SIG-M5 treated with dmso at 0.1 percent for 504 hours (cell line): ENCODE data around the gene EDIL3.
A peak's percentile ranks its signal among the peaks of the same experiment; 100 is the strongest.
"Not testable (repeated sequence)": the region's sequence is repeated elsewhere in the genome, so short reads cannot be mapped to it uniquely, and the experiment has no call there.

ENCODE experiments used
- DNase-seq: peaks from one replicate; lab custom pipeline; 2025; ENCODE audit not compliant: unreplicated experiment; lab: John Stamatoyannopoulos, UW

Gene EDIL3

DNA sequence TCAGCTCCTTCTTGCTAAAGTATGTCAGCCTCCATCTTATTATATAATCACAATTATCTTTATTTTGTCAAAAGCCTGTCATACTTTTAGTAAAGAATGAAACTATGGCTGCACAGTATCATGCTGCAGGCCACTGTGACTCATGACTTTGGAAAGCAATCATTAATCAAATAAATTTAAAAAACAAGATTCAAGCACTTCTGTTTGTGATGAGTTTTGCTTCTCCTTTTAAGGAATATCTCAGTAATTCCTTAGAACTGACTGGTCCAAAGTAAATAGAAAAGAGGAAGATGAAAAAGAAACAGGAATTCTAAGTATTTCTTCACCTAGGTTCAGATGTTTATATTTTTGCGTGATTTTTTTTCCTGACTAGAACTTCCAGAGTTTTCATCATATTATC is 83.1 kb downstream of the EDIL3 start:
- no peak for DNase-seq

DNA sequence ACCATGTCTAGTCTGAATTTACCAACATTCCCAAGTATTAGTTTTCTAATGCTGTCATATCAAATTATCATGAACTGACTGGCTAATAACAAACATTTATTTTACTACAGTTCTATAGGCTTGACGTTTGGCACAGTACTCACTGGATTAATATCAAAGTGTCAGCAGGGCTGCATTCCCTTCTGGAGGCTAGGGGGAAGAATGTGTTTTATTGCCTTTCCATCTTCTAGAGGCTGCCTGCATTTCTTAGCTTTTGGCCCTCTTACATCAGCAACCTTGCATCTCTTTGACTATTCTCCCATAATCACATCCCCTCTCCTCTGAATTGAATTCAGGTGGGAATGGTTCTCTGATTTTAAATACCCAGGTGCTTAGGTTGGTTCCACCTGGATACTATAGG is 84.7 kb downstream of the EDIL3 start:
- no peak for DNase-seq

DNA sequence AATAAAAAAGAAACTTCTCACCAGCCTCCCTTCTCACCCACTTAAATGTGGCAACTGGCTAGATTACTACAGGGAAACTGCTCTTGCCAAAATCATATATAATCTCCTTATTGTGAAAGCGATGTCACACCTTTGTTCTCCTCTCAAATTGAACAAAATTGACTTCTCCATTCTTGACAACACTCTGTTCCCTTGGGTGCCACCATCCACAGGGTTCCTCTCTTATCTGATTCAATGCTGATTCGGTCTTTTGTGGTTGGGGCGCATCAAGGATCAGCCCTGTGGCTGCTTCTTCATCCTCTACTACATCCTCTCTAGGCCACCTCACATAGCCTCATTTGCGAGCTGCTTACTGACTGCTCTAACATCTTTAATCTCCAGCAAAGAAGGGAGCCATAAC is 86.1 kb downstream of the EDIL3 start:
- DNase-seq, result no peak

DNA sequence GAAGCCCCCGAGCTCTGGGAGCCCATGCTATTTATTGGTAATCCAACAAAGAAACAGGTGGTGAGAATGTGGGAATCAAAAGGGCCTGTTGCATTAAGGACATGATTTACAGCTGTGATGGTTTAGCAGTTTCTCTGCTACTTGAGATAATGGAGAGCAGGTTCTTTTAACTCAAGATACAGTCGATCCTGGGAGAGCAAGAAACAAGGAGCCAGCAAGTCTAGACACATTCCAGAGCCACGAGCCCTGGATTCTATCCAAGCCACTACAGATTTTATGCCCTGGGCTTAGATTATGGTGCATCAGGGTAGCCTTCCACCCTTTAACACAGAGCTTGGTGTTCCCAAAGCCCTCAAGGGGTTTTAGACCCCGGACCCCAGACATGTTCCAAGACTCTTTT is 87.0 kb downstream of the EDIL3 start:
- DNase-seq, result not testable (repeated sequence)

DNA sequence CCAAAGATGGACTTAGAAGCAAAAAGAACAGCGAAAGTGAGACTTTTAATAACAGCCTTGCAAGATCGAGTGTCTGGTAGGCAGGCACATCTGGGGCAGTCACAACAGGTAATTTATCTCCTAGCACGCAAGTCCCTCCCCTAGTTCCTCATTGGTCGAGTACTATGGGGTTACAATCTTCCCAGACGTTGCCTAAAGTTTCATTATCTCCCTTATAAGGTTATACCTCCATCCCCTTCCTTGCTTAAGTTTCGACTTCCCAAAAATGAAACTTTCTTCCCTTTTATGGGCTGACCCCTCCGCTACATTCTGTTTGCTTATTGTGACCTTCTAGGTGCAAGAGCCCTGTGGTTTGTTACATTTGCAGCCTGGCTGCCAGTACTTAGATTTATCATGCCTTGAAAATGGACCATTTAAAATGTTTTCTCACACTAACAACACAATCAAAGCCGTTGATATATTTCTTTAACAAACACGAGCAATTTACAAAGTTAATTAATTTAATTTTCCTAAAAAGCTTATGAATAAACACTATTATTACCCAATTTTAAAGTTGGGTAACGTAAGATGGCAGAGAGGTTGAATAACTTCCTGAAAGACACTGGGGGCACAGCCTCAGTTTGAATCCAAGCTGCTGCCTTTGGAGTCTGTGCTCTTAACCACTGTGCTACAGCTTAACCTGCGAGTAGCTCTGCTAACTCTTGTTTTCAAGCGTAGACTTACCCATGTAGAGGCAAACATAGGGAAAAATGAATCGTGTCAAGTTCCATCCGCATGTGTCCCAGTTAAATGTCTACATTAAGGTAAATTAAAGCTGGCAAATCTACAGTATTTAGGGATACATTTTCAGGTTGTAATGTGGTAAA is 91.7 kb downstream of the EDIL3 start:
- peak; percentile 28 for DNase-seq

DNA sequence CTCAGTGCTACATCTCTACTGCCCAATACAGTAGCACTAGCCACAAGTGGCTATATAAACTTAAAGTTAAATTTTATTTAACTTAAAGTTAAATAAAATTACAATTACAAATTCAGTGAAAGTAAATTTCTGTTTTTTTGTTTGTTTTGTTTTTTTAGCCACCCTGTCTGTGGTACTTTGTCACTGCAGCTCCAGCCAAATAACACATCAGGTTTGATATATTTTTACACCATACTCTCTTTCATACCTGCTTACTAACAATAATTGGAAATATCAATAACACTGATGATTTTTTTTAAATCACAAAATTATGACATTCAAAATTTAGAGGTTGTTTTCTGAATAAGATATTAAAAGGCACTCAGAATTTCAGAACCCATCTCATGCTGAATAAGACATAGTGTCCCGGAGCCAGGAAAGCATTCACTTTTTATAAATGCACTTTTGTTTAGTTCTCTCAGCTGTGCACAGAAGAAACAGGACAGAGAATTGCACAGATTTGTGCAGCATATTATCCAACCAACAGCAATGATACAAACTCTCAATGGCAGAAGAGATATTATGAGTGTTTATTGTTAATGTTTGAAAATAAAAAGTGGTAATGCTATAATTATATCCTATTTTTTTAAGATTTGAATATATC is 92.6 kb downstream of the EDIL3 start:
- no peak for DNase-seq

DNA sequence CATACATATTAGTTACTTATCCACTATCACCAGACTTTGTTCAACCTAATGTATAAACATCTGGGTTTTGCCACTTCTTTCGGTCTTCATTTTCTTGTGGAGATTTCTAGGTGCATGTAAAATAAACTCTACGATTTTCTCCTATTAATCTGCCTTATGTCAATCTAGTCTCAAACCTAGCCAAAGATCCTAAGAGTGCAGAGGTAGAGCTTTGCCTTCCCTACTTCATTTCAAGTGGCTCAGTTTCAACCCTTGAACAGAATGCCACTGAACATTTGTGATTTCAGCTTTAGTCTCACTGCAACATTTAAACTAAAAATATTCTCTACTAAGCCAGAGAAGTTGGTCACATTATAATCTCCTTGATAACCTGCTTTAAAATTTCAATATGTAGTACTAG is 94.0 kb downstream of the EDIL3 start:
- DNase-seq, result no peak

DNA sequence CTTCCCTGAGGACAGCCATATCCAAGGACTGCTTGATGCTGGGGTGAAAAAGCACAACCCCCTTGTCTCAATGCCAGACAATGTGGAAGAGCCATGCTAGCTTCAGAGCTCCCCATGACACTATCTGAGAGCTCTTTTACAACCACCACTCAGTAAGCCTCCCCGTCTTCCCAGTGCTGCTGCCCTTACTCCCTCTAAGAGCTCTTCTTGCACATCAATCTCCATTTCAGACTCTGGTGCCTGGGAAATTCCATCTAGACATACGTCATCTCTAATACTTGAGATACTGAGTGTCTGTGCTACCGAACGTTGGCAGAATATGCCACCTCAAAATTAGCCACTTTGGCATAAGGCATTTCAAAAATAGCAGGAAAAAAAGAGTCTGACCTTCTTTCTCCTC is 94.5 kb downstream of the EDIL3 start:
- DNase-seq, result no peak

DNA sequence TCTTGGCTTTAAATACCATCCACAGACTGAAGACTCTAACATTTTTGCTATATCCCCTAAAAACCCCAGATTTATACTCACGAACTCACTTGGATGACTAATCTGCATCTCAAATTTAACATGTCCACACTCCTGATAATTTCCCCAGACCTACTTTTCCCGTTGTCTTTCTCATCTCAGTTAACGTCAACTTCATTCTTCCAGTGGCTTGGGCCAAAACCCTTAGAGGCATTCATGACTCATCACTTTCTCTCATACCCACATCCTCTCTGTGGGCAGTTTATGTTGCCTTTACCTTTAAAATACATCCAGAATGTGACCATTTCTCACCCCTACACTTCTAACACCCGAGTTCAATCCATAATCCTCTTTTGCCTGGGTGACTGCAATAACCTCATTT is 96.7 kb downstream of the EDIL3 start:
- DNase-seq, result peak; percentile 21

DNA sequence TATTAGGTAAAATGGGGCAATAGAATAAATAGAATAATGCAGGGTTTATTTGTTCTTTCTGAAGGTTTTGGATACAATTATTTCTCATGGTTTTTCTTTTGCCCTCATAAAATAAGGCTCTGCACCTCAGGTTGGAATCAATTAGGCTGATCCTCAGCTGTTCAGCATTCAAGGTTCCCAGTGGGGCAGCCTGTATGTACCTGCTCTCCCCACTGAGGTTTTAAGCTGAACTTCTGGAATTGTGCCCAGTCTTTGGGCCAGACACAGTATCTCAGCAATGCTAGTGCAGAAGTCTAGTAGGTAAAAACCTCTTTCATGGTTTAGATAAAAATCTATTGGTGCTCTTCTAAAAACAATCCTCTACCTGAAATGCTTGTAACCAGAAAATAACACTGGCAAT is 98.0 kb downstream of the EDIL3 start:
- no peak for DNase-seq

DNA sequence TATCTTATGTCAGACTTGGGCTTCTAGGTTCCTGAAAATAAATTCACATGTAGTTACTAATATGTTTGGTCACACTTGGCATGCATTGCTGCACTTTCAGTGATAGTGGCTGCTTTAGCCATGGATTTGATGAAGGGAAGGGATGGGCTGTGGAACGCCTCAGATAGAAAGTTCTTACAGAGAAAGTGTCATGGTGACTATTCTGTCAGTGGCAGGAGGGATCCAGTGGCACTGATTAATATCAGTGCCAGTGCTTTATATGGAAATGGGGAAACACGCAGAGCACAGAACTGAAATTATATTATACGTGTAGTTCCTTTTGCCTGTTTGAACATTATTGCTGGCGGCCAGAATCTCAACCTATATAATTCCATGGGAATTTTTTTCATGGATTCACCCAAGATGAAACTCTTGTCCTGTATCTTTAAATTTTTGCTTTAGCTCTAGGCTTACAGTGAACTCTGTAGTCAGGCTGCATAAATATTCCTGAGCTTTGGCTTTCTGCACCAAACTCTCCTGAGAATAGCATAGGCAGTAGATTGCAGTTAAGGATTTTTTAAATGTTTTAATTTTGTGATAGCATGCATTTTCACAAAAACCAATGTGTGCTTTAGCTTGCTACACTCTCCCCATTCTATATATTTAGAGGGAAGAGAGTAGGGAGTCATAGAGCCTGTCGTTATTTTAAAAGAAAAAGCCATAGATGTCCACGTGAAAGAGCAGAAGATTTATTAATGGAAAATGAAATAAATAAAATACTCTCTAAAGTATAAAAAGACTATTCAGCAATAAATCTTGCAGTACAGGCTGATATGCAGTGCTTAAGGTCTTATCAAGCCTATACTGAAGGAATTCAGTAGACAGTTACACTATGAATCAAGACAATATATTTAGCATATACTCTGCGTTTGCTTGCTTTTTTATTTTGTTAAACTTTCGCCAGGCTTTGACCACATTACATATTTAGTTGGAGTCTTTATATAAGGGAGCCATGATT is 98.7 kb downstream of the EDIL3 start:
- no peak for DNase-seq

DNA sequence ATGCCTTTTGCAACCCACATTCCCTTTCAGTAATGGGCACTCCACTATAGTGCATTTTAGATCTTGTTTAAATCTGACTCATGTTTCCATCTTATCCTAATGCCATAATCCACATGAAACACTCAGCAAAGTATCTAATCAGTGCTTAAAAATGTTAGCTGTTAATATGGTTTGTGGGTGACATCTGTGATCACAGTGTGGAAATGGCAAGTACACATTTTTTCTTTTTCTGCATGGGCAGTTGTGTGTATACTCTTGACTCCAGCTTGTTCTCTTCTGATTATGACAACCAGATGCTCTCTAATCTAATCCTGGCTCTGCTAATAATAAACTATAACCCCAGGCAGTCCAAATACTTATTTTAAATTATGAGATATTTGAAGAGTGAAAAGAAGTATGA is 103.3 kb downstream of the EDIL3 start:
- no peak for DNase-seq

DNA sequence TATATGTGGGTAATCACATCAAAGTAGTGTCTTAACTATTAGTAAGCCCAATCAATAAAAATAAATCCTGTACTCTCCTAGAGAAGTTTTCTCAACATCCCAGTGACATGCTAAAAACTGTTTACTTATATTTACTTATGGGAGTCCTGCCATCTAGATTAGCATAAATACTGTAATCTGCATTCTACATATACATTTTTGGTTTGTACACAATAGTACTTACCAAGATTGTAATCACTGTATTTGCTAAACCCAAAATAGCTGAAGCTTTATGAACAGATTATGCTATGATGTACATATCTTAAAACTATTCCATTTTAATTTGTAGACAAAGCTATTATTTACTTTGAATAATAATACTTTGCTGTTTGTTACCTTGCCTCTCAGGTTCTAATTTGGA is 105.4 kb downstream of the EDIL3 start:
- no peak for DNase-seq

DNA sequence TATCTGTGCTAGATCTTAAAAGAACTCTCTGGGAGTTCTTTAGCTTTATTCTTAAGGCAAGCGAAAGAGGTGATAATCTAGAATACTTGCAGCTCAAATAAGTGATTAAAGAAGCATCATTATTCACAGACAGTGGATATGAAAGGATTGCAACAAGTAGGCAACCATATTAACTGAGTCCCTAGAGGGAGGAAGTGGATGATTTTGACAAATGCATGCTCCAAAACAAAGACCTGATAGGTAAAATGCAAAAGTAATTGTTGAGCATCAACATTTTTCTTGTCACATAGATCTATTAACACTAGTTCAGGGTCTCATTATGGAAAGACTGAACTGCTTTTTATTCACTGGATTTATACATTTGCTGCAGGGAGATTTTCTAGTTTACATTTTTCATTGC is 109.1 kb downstream of the EDIL3 start:
- DNase-seq, result no peak

DNA sequence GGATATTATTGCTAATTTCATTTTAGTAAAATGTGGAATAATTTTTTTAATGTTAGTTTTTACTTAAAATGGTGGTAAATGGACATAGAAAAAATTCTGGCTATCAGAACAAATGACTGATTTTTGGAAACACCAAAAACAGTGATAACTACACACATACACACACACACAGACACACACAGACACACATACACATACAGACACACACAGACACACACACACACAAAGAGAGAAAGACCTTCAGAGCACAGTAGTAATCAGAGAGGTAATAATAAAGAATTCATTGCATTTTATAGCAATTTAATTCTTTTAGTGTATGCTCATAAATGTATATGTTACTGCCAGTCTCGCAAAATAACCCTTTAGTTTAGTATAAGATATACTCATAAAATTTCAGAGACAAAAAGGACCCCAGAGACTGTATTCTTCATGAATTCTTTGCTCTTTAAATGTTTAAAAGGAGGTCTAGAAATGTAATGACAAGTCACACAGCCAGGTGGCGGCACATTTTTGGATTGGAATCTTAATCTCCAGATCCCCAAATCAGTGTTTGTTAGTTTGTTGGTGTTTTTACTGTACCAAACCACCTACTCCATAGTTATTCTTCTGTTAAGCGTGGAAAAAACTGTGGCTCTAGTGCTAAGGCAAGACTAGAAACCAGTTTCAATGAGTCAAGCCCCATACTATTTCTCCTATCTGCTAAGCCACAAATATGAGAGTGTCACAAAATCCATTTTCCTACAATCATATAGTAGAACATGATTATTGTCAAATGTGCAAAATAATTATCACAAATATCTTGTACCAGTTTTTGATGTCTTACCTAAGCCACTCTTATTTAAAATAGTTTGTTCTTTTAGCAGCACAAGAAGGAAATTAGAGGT is 109.9 kb downstream of the EDIL3 start:
- peak; percentile 19 for DNase-seq

DNA sequence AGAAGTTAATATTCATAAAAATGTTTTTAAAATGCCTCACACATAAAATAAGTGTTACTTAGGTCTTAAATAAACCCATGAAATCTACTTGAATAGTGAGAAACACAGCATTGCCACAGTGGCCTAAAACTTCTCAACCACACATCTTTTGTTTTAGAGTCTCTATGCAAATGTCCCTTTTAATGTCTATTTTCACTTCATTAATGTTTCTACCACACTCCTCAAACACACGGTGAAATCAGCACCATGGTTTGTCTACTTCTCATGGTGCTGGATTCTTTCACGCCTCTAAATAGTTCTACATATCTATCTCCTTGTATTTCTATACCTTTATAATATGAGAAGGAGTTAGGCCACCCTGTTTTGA is 111.2 kb downstream of the EDIL3 start:
- no peak for DNase-seq

DNA sequence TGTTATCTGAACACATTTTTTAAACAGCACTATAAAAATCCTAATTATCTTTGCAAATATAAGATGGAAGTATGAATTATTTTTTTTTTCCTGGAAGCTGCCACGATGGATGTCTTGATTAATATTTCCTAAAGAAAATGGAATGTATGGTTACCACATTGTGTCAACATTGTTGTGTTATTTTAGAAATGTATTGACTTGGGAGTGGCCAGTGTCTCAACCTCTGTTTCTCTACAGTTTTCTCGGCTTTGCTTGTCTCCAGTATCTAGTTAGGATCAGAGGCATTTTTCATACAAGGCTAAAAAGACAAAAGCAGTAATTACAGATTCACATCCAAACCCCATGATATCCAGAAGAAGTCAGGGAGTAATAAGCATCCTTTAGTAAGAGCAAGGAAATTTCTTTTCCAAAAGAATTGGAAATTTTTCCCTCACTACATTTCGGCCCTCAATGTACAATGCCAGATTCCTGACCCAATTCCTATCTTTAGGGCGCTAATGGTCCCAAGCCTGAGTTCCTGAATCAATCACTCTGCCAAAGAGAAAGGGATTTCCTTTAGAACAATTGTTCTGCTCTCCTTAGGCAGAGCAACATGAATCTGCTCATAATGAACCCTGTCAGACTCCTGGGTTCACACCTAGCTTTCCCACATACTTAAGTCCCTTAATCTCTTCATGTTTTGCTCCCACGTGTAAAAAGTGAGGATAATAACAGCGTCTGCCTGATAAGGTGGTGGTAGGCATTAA is 111.7 kb downstream of the EDIL3 start:
- no peak for DNase-seq

DNA sequence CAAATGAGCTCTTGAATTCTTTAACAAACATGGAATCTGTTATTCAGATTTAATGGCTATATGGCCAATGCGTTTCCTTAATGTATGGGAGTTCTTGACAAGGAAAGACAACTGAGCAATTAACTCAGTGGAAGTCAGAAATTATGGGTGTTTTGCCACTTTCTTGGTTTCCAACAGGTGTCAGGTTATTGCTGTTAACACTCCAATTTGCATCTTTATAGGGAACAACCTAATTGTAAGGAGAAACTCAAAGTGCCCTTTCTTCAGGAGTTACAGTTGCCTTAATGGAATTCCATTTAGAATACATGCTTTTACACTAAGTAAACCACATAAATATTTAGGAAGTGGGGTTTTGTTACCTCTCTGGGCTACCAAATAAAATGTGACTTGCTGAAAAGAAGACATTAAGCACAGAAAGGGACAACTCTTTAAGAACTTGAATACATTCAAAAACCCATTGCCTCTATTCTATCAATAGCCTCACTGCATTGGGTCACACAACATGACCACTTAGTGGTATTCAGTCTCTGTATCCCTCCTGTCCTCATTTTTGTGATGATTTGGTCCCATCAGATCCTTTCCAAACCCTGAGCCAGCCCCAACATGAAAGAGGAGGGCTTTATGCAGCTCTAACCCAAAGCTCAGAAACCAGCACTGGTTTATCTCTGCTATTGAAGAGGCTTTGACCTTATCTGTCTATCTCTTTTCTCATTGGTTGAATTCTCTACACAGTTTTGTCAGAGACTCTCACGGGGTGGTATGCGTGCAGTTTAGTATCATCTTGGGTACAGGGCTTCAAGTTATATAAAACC is 118.7 kb downstream of the EDIL3 start:
- DNase-seq, result no peak

DNA sequence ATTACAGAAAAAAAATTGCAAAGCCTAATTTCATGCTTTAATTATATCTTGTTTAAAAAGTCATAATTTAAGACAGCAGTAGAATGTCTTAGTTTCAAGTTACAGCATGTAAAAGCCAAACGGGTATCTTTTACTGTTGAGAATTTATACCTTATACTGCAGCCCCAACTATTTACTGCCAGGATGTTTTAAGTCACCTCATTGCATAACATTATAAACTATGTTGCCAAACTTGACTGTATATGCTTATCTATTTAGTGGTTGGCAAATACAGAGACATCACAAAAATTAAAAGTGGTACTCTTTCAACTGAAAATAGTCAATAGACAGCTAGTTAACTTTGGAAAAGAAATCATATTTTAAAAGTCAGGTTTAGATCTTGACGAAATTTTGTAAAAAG is 119.5 kb downstream of the EDIL3 start:
- no peak for DNase-seq
